LNCAP (cell line): ENCODE measurements around the gene ME2.

ENCODE experiments used
- TF ChIP-seq, protein P1 (sequence below): fragments of 450-650 bp; IDR thresholded peaks from 2 replicates; pipeline ENCODE4 v1.5.1; 2017; ENCODE audit warnings: mild to moderate bottlenecking

ME2 gene

GRCh38 chr18:50842846-50843245 lies 36.1 kb upstream of the ME2 start:
- TF ChIP-seq, protein P1, sequence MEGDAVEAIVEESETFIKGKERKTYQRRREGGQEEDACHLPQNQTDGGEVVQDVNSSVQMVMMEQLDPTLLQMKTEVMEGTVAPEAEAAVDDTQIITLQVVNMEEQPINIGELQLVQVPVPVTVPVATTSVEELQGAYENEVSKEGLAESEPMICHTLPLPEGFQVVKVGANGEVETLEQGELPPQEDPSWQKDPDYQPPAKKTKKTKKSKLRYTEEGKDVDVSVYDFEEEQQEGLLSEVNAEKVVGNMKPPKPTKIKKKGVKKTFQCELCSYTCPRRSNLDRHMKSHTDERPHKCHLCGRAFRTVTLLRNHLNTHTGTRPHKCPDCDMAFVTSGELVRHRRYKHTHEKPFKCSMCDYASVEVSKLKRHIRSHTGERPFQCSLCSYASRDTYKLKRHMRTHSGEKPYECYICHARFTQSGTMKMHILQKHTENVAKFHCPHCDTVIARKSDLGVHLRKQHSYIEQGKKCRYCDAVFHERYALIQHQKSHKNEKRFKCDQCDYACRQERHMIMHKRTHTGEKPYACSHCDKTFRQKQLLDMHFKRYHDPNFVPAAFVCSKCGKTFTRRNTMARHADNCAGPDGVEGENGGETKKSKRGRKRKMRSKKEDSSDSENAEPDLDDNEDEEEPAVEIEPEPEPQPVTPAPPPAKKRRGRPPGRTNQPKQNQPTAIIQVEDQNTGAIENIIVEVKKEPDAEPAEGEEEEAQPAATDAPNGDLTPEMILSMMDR: no peak

DNA sequence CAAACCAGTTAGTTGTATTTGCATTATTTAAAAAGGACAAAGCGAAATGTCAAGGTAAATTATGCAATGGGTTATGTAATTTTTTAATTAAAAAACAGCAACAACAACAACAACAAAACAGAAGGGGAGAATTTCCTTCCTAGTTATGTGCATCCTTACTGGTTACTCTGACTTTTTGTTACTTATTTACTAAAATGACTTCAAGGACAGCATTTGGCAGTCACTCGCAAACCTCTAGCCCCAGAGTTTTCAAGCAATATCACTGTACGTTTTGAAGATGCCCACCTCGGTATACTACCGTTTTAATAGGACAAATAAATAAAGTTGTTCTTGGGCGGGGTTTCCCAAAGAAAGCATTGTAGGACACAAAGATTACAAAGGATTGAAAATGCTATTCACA lies 34.4 kb upstream of the ME2 start:
- TF ChIP-seq, protein P1: no peak

- TF ChIP-seq, protein P1: no peak
These were observed 34.0 kb upstream of the ME2 start for GRCh38 chr18:50844960-50845359.

GRCh38 chr18:50847192-50847591 lies 31.7 kb upstream of the ME2 start:
- TF ChIP-seq, protein P1: no peak

- TF ChIP-seq, protein P1: no peak
These were observed 30.8 kb upstream of the ME2 start for GRCh38 chr18:50848061-50848551.

DNA sequence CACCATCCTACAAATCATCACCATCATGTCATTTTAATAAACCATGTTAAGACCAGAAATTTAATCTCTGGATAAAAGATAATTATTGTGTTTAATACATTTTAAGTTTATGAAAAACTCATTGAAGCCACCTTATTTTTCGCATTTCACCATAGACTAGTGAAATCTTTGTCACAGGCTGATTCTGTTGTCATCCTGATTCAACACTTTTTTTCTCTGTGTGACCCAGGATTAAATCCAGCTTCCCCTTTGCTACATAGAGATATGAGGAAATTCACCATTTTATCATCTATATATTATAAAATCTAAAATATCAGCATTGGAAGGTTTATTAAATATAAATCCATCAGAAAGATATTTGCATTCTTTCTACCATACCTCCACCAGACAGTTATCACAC lies 29.9 kb upstream of the ME2 start:
- TF ChIP-seq, protein P1: no peak

- TF ChIP-seq, protein P1: no peak
These were observed 29.5 kb upstream of the ME2 start for GRCh38 chr18:50849419-50849821.
